HG03439 (cell line): ENCODE data around the gene ZNF862.

Source experiments
- ATAC-seq: cut with Tn5 transposase; IDR thresholded peaks from one replicate; pipeline ENCODE4 v1.9.1; 2021; ENCODE audit warnings: mild to moderate bottlenecking, moderate library complexity; ENCODE audit not compliant: unreplicated experiment

Gene ZNF862

GRCh38 chr7:149843566-149843965 is 5.4 kb downstream of the ZNF862 start:
- no peak for ATAC-seq

GRCh38 chr7:149844445-149844844 is 6.3 kb downstream of the ZNF862 start:
- no peak for ATAC-seq

- ATAC-seq = no peak
Observed at GRCh38 chr7:149845257-149845980, 7.2 kb downstream of the ZNF862 start.

- no peak for ATAC-seq
Observed at GRCh38 chr7:149846021-149846420, 7.8 kb downstream of the ZNF862 start.

- no peak for ATAC-seq
Observed at GRCh38 chr7:149846436-149847046, 8.4 kb downstream of the ZNF862 start.

GRCh38 chr7:149849174-149849573 is 11.0 kb downstream of the ZNF862 start:
- ATAC-seq = no peak

- ATAC-seq = no peak
Observed at GRCh38 chr7:149850007-149850594, 11.9 kb downstream of the ZNF862 start.

- no peak for ATAC-seq
Observed at GRCh38 chr7:149850716-149851115, 12.5 kb downstream of the ZNF862 start.

- no peak for ATAC-seq
Observed at GRCh38 chr7:149851449-149851848, 13.3 kb downstream of the ZNF862 start.

GRCh38 chr7:149853157-149853556 is 15.0 kb downstream of the ZNF862 start:
- ATAC-seq = no peak

GRCh38 chr7:149854611-149855360 is 16.6 kb downstream of the ZNF862 start:
- ATAC-seq = no peak

GRCh38 chr7:149855361-149856305 is 17.5 kb downstream of the ZNF862 start:
- ATAC-seq = no peak

- no peak for ATAC-seq
Observed at GRCh38 chr7:149856583-149856982, 18.4 kb downstream of the ZNF862 start.

GRCh38 chr7:149859369-149859768 is 21.2 kb downstream of the ZNF862 start:
- ATAC-seq = no peak

GRCh38 chr7:149859876-149860275 is 21.7 kb downstream of the ZNF862 start:
- ATAC-seq = no peak

GRCh38 chr7:149860821-149861727 is 22.9 kb downstream of the ZNF862 start:
- no peak for ATAC-seq

- ATAC-seq = no peak
Observed at GRCh38 chr7:149861728-149862045, 23.5 kb downstream of the ZNF862 start.

- ATAC-seq = no peak
Observed at GRCh38 chr7:149862156-149862555, 24.0 kb downstream of the ZNF862 start.

- ATAC-seq = no peak
Observed at GRCh38 chr7:149863500-149863899, 25.3 kb downstream of the ZNF862 start.

GRCh38 chr7:149864023-149864422 is 25.8 kb downstream of the ZNF862 start:
- ATAC-seq = no peak
